Activated naive CD8-positive, alpha-beta T cell treated with anti-CD3 and anti-CD28 coated beads for 36 hours (primary cell): ENCODE results near the gene TRPM2. TPM values are rescaled to one million over a fixed set of nuclear protein-coding genes. Genes with fewer than 3 reads are reported as not detected.
A peak's percentile ranks its signal among the peaks of the same experiment; 100 is the strongest.

ENCODE experiments used
- DNase-seq: peaks from one replicate; pipeline ENCODE4 v3.0.0; 2021
- H3K27ac Mint-ChIP-seq: one replicate; pipeline ENCODE4 v1.8.0; 2022; ENCODE audit warnings: mild to moderate bottlenecking, moderate library complexity, mixed read lengths
- H3K27me3 Mint-ChIP-seq: one replicate; pipeline ENCODE4 v1.8.0; 2022; ENCODE audit warnings: mild to moderate bottlenecking, mixed read lengths
- H3K36me3 Mint-ChIP-seq: one replicate; pipeline ENCODE4 v1.8.0; 2021; ENCODE audit warnings: mild to moderate bottlenecking, mixed read lengths
- H3K4me1 Mint-ChIP-seq: one replicate; pipeline ENCODE4 v1.8.0; 2021; ENCODE audit warnings: mixed read lengths
- H3K4me3 Mint-ChIP-seq: one replicate; pipeline ENCODE4 v1.8.0; 2022; ENCODE audit warnings: mild to moderate bottlenecking, moderate library complexity, mixed read lengths
- H3K9me3 Mint-ChIP-seq: one replicate; pipeline ENCODE4 v1.8.0; 2022; ENCODE audit warnings: mixed read lengths
- total RNA-seq, 2 experiments: library from RNA; stranded (reverse); gene quantifications; one replicate each; pipeline ENCODE4 v1.2.3, GENCODE V29; 2021

TRPM2 gene
- total RNA-seq, 2 experiments from 2014 or later: 2.9 to 3.7 TPM

DNA sequence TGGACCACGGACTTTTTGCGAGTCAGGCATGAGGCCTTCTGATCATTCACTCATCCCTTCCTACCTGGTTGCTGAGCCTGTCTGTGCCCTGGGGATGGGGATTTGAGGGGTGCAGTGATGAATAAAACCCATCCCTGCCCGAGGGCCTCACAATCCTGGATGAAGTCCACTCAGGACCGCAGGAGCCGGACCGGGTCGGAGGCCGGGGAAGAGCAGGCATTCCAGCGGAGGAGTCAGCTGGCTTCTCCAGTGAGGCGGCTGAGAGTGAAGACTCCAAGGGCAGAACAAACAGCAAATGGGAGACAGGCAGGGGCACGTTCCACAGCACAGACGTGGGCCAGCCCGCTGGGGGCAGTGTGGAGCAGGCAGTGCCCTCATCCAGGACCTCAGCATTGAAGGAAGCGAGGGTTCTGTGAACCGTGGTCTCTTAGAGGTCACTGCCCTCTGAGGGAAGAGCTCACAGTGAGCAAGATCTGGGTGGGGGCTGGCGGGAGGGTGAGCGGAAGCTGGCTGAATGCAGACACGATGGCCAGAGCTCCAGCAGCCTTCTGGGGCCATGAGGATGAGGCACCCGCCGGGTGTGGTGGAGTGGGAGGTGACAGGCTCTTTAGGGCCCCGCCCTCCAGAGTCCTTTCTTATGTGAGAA is 91.0 kb downstream of the TRPM2 start:
- DNase-seq: no peak
- no peaks in the 10 kb centered on the region for H3K9me3 Mint-ChIP-seq
- H3K36me3 Mint-ChIP-seq: no peaks in the 10 kb centered on the region

DNA sequence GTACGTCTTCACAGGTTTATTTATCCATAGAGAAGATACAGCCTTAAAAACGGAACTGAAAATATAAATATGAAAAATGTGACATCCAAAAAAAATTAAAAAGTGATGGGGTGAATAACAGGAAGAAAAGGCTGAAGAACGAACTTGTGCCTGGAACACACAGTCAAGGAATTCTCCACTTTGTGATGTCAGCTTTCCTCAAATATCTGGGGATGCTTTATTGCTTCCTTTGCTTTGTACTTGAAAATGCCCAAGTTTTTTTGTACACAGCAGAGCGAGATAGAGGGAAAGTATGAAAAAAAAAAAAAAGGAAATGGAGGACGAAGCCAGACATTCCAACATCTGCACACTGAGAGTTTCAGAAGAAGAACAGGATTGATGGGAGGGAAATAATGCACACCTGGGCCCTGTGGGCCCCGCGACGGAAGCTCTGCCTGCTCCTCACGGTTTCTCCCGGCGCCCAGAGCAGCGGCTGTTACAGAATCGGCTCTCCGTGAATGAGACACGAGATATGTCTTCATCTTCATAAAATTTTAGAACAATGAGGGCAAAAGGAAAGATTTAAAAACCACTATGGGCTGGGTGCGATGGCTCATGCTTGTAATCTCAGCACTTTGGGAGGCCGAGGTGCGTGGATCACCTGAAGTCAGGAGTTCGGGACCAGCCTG is 91.9 kb downstream of the TRPM2 start:
- H3K27me3 Mint-ChIP-seq: peaks cover 13% of the 10 kb centered on the region
- H3K27ac Mint-ChIP-seq: no peak overlapping the region
- no peaks in the 10 kb centered on the region for H3K4me1 Mint-ChIP-seq
- no peaks in the 10 kb centered on the region for H3K9me3 Mint-ChIP-seq
- H3K4me3 Mint-ChIP-seq: no peak overlapping the region
- DNase-seq: no peak
- no peaks in the 10 kb centered on the region for H3K36me3 Mint-ChIP-seq

More for the DNA sequence above, 91.0 kb downstream of the TRPM2 start:
- no peak overlapping the region for H3K4me3 Mint-ChIP-seq
- H3K27ac Mint-ChIP-seq: no peak overlapping the region
- peaks cover 13% of the 10 kb centered on the region for H3K27me3 Mint-ChIP-seq
- H3K4me1 Mint-ChIP-seq: no peaks in the 10 kb centered on the region

DNA sequence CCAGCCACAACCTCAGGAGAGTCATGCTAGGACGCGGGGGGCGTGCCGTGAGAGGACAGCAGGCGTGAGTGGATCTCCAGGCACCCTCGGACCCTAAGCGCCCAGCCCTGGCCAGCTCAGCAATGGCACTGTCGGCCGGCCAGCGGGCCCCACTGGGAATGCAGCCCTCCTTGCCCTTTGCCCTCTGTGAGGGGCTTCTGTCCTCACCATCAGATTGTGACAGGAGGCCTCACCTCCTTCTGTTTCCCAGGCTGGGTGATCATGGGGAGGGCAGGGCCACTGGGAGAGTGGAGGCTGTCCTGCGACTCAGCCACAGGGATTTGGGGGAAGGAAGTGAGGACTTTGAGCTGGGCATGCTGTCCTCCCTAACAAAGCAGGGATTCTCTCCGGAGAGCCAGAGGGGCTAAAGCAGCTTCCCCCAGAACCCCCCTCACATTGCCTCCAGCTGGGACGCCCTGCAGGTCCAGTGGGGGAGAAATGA is 95.3 kb downstream of the TRPM2 start:
- H3K4me1 Mint-ChIP-seq: no peaks in the 10 kb centered on the region
- H3K27me3 Mint-ChIP-seq: peaks cover 30% of the 10 kb centered on the region
- H3K4me3 Mint-ChIP-seq: no peak overlapping the region
- no peaks in the 10 kb centered on the region for H3K36me3 Mint-ChIP-seq
- no peaks in the 10 kb centered on the region for H3K9me3 Mint-ChIP-seq
- DNase-seq: no peak
- H3K27ac Mint-ChIP-seq: no peak overlapping the region

DNA sequence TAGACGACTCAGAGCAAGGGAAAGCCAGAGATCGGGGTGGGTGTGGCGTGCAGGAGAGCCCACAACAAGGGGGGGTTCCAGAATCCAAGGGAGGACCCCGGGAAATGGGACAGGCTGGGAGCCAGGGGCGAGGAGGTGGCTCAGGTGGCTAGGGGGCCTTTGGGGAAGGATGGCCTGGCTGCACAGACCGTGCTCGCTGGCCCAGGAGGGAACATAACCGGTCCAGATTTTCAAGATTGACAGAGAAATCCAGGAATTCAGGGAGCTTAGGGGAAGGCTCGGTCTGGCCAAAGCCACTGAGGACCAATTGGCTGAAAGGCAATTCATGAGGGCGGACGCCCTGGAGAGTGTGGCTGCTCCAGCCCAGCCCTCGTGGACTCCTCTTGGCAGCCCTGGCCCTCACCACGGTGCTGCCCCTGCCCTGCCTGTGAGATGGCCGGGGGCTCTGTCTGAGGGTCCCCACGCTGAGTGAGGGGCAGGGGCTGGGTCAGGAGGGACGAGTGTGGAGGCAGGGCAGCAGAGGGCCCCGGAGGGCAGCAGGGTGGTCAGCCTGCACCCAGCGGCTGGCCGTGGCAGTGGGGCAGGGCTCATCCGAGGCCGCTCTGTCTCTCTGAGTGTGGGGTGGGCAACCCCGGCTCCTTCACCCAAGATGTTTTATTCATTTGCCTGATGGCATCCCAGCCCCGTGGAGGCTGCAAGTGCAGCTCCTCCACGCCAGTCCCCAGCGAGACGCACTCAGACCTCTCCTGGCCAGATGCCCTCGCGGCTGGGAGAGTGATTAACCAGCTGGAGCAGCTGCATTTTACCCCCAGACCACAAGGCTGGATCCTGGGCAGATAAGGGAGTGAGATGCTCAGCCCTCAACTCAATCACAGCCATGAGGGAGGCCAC is 96.3 kb downstream of the TRPM2 start:
- Mint-ChIP-seq H3K4me1 (no peaks in the 10 kb centered on the region), H3K36me3 (no peaks in the 10 kb centered on the region), H3K4me3 (no peak overlapping the region), H3K27ac (no peak overlapping the region), H3K27me3 (peaks cover 37% of the 10 kb centered on the region), H3K9me3 (no peaks in the 10 kb centered on the region)
- DNase-seq: no peak

DNA sequence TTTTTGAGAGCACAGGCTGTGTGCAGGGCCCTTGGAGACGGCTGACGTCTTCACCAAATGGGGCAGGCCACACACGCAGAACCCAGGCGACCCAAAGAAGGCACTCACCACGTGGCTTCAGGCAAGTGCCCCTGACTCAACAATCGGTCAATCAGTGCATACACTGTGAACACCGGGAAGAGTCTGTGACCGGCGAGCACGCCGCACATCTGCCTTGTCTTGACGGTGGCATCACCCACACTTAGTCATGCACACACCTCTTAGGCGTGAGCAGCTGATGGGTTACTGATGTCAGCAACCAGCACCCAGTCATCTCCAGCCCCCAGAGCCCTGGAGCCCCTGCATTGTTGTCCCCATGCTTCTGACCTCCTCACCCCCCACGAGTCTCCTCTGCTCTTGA is 97.0 kb downstream of the TRPM2 start:
- Mint-ChIP-seq H3K36me3 (no peaks in the 10 kb centered on the region), H3K4me1 (no peaks in the 10 kb centered on the region), H3K4me3 (no peak overlapping the region), H3K27me3 (peaks cover 37% of the 10 kb centered on the region), H3K9me3 (no peaks in the 10 kb centered on the region), H3K27ac (no peak overlapping the region)
- no peak for DNase-seq

- peaks cover 37% of the 10 kb centered on the region for H3K27me3 Mint-ChIP-seq
- no peaks in the 10 kb centered on the region for H3K4me1 Mint-ChIP-seq
- H3K27ac Mint-ChIP-seq: no peak overlapping the region
- no peaks in the 10 kb centered on the region for H3K36me3 Mint-ChIP-seq
- no peak for DNase-seq
- no peaks in the 10 kb centered on the region for H3K9me3 Mint-ChIP-seq
- H3K4me3 Mint-ChIP-seq: no peak overlapping the region
Measured at GRCh38 chr21:44450999-44451398, 97.6 kb downstream of the TRPM2 start.

DNA sequence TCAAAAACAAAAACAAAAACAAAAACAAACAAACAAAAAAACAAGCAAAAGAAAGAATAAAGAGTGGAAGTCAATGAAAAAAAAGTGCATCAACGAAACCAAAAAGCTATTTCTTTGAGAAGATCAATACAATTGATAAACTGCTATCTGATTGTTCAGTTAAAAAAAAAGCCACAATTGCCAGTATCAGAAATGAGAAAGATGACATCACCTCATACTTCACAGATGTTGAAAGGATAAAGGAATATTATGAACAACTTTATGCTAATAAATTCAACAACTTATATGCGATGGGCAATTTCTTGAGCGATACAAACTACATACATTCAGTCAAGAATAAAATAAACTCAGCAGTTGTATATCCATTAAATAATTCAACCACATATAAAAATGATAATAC is 99.7 kb downstream of the TRPM2 start:
- H3K9me3 Mint-ChIP-seq: no peaks in the 10 kb centered on the region
- DNase-seq: no peak
- no peaks in the 10 kb centered on the region for H3K4me1 Mint-ChIP-seq
- no peaks in the 10 kb centered on the region for H3K36me3 Mint-ChIP-seq
- peaks cover 31% of the 10 kb centered on the region for H3K27me3 Mint-ChIP-seq
- no peak overlapping the region for H3K4me3 Mint-ChIP-seq
- no peak overlapping the region for H3K27ac Mint-ChIP-seq

DNA sequence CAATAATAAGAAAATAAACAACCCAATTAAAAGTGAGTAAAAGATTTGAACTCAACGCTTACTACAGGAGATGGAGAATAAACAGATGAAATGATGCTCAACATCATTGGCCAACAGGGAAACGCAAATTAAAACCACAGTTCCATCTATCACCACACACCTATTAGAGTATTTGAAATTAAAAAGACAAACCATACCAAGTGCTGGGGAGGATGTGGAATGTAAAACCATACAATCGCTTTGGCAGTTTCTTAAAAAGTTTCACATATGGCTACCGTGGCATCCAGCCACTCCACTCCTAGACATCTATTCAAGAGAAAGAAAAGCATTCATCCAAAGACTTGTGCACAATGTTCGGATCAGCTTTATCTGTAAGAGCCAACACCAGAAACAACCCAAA is 100.6 kb downstream of the TRPM2 start:
- Mint-ChIP-seq H3K4me3 (no peak overlapping the region), H3K27me3 (peaks cover 27% of the 10 kb centered on the region), H3K9me3 (no peaks in the 10 kb centered on the region), H3K4me1 (no peaks in the 10 kb centered on the region), H3K27ac (no peak overlapping the region), H3K36me3 (no peaks in the 10 kb centered on the region)
- DNase-seq: no peak

DNA sequence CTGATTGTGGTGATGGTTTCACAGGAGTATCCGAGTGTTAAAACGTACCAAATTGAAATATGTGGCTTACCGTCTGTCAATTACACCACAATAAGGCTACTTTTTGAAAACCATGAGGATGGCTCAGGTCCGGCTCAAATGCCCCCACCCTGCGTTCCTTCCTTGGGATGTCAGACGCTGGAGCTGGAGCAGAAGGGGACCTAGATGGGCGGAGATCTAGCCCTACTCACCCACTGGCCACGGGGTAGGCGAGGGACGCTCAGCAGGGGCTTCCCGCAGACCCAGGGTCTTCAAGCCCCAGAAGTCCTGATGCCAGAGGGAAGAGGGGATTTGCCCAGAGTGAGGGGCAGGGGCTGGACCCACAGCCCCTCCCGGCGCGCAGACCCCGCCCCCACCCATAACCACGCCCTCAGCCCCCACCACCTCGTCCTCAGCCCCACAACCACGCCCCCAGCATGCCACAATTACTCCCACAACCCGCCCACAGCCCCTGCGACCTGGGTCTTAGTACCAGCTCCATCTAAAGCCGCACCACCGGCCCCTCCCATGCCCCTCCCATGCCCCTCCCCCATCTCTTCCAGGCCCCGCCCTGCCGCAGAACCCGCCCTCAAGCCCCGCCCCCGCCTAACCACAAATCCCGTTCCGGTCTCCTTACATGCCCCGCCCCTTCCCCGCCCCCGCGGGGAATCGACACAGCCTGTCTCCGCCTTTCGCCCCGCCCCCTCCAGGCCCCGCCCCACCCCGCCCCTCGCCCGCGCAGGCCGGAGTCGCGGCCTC is 101.5 kb downstream of the TRPM2 start, which contains the start of gene LRRC3:
TSS of gene LRRC3 (plus strand) at position 764 of the 777 bp plus-strand sequence. CDS start 1,135 bp downstream, outside the sequence.
- Mint-ChIP-seq H3K9me3 (no peaks in the 10 kb centered on the region), H3K27me3 (peaks cover 24% of the 10 kb centered on the region), H3K36me3 (no peaks in the 10 kb centered on the region), H3K27ac (no peak within 1 kb of the TSS), H3K4me1 (no peaks in the 10 kb centered on the region), H3K4me3 (peak within 1 kb of the TSS; percentile 71)
- peak; percentile 80 for DNase-seq

GRCh38 chr21:44455524-44456213 is 102.2 kb downstream of the TRPM2 start:
- Mint-ChIP-seq H3K9me3 (no peaks in the 10 kb centered on the region), H3K27me3 (peaks cover 22% of the 10 kb centered on the region), H3K36me3 (no peaks in the 10 kb centered on the region), H3K4me3 (peak overlapping the region; percentile 71), H3K4me1 (no peaks in the 10 kb centered on the region), H3K27ac (no peak overlapping the region)
- peak; percentile 51 for DNase-seq

- Mint-ChIP-seq H3K36me3 (no peaks in the 10 kb centered on the region), H3K27me3 (peaks cover 18% of the 10 kb centered on the region), H3K4me1 (no peaks in the 10 kb centered on the region), H3K9me3 (no peaks in the 10 kb centered on the region), H3K27ac (no peak overlapping the region), H3K4me3 (peak overlapping the region; percentile 59)
- no peak for DNase-seq
Measured at GRCh38 chr21:44456214-44456914, 102.9 kb downstream of the TRPM2 start.

- no peaks in the 10 kb centered on the region for H3K4me1 Mint-ChIP-seq
- peaks cover 18% of the 10 kb centered on the region for H3K27me3 Mint-ChIP-seq
- H3K9me3 Mint-ChIP-seq: no peaks in the 10 kb centered on the region
- H3K36me3 Mint-ChIP-seq: no peaks in the 10 kb centered on the region
- H3K4me3 Mint-ChIP-seq: no peak overlapping the region
- H3K27ac Mint-ChIP-seq: no peak overlapping the region
- no peak for DNase-seq
Measured at GRCh38 chr21:44456915-44457736, 103.7 kb downstream of the TRPM2 start.
